ENCODE data around the gene ZBTB25. TPM values are rescaled to one million over a fixed set of nuclear protein-coding genes. Genes with fewer than 3 reads are reported as not detected.

The ZBTB25 gene
- total and polyA plus RNA-seq, 7 donors = 2.7 to 12.7 (median 10.8) TPM

- H3K27me3 ChIP-seq (ENCODE audit: insufficient read depth in 3 of 3, low read length in 2 of 3) = no peaks in the 10 kb centered on the region
- H3K36me3 ChIP-seq (ENCODE audit: insufficient read depth in 1 of 2, low read depth in 1 of 2) = peaks cover 5 to 25% of the 10 kb centered on the region in 2 donors
- no peak overlapping the region for H3K27ac ChIP-seq
- ATAC-seq (no peak), DNase-seq (no peak)
- TF ChIP-seq CTCF (IDR thresholded peaks at IDR 0.05) = no peak
- H3K4me1 ChIP-seq = peaks cover 3% of the 10 kb centered on the region
- H3K4me3 ChIP-seq = no peak overlapping the region
- intact Hi-C loops (cut with DNase I) = no loop called here
- 95 to 98% (median 98%) methylated on average over 2 of the region's 2 CpGs for WGBS, 3 donors
- H3K9me3 ChIP-seq = no peaks in the 10 kb centered on the region
These were observed 40.4 kb downstream of the ZBTB25 start for GRCh38 chr14:64463195-64463594.

GRCh38 chr14:64461221-64461620 lies 42.4 kb downstream of the ZBTB25 start:
- intact Hi-C loops (cut with DNase I) = no loop called here
- Histone ChIP-seq H3K9me3 (no peaks in the 10 kb centered on the region), H3K27ac (no peak overlapping the region), H3K4me3 (no peak overlapping the region), H3K27me3 (ENCODE audit: insufficient read depth in 3 of 3, low read length in 2 of 3) (no peaks in the 10 kb centered on the region), H3K36me3 (ENCODE audit: insufficient read depth in 1 of 2, low read depth in 1 of 2) (peaks cover 5 to 33% of the 10 kb centered on the region in 2 donors), H3K4me1 (peaks cover 3% of the 10 kb centered on the region)
- no peak for TF ChIP-seq CTCF (IDR thresholded peaks at IDR 0.05)
- ATAC-seq (no peak), DNase-seq (no peak)
- 89 to 96% (median 91%) methylated on average over 3 of the region's 3 CpGs for WGBS, 3 donors

GRCh38 chr14:64459405-64460136 lies 44.1 kb downstream of the ZBTB25 start:
- H3K4me1 ChIP-seq = peaks cover under 1% of the 10 kb centered on the region
- no peak overlapping the region for H3K4me3 ChIP-seq
- H3K27me3 ChIP-seq (ENCODE audit: insufficient read depth in 3 of 3, low read length in 2 of 3) = no peaks in the 10 kb centered on the region
- no peak overlapping the region for H3K27ac ChIP-seq
- H3K36me3 ChIP-seq (ENCODE audit: insufficient read depth in 1 of 2, low read depth in 1 of 2) = peaks cover 5 to 49% of the 10 kb centered on the region in 2 donors
- H3K9me3 ChIP-seq = no peaks in the 10 kb centered on the region
- intact Hi-C loops (cut with DNase I) = no loop called here
- ATAC-seq (no peak), DNase-seq (no peak)
- 80 to 87% (median 81%) methylated on average over 4 of the region's 4 CpGs for WGBS, 3 donors
- no peak for TF ChIP-seq CTCF (IDR thresholded peaks at IDR 0.05)

- 90 to 94% (median 92%) methylated on average over 10 of the region's 10 CpGs for WGBS, 3 donors
- H3K4me1 ChIP-seq = no peaks in the 10 kb centered on the region
- H3K27me3 ChIP-seq (ENCODE audit: insufficient read depth in 3 of 3, low read length in 2 of 3) = no peaks in the 10 kb centered on the region
- ATAC-seq (no peak), DNase-seq (no peak)
- H3K9me3 ChIP-seq = no peaks in the 10 kb centered on the region
- no peak for TF ChIP-seq CTCF (IDR thresholded peaks at IDR 0.05)
- intact Hi-C loops (cut with DNase I) = no loop called here
- H3K4me3 ChIP-seq = no peak overlapping the region
- H3K36me3 ChIP-seq (ENCODE audit: insufficient read depth in 1 of 2, low read depth in 1 of 2) = peaks cover 15 to 86% of the 10 kb centered on the region in 2 donors
- H3K27ac ChIP-seq = no peak overlapping the region
These were observed 49.0 kb downstream of the ZBTB25 start for GRCh38 chr14:64454671-64455070.

- Histone ChIP-seq H3K27ac (no peak overlapping the region), H3K36me3 (ENCODE audit: insufficient read depth in 1 of 2, low read depth in 1 of 2) (peaks cover 12 to 91% of the 10 kb centered on the region in 2 donors), H3K4me3 (no peak overlapping the region), H3K4me1 (no peaks in the 10 kb centered on the region), H3K27me3 (ENCODE audit: insufficient read depth in 3 of 3, low read length in 2 of 3) (no peaks in the 10 kb centered on the region), H3K9me3 (no peaks in the 10 kb centered on the region)
- DNase-seq (no peak), ATAC-seq (no peak)
- intact Hi-C loops (cut with DNase I) = no loop called here
- TF ChIP-seq CTCF (IDR thresholded peaks at IDR 0.05) = no peak
- 88 to 94% (median 93%) methylated on average over 2 of the region's 2 CpGs for WGBS, 3 donors
These were observed 53.4 kb downstream of the ZBTB25 start for GRCh38 chr14:64450255-64450654.

Data from psoas muscle (tissue), 8 donors.